PC-9 (cell line): ENCODE measurements around the gene COA3.

ENCODE experiments used
- CTCF ChIP-seq: fragments of 200-600 bp; sonication (generic); conservative IDR thresholded peaks from 2 replicates; pipeline ENCODE4 v1.6.1; 2017; ENCODE audit warnings: mixed run types, antibody characterized with exemption, mild to moderate bottlenecking, moderate library complexity
- EZH2 ChIP-seq: fragments of 200-600 bp; sonication (generic); IDR thresholded peaks from 2 replicates; pipeline ENCODE4 v1.8.0; 2017; ENCODE audit warnings: antibody characterized with exemption, low read depth

DNA sequence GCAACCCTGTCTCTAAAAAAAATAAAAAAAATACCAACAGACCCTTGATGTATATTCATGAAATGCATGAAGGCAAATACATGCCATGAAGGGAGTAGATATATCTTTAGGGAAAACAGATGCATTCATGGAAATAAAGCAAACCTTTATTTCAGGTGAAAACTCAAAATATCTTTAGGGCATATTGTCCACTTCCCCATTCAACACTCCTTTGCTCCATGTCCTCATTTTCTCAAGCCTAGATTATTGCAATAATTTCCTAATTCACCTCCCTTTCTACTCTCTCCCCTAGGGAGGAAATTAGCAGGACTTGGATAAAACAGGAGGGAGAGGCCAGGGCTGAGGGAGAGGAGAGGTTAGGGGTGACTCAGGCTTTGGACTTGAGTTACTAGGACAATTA, 31.0 kb downstream of the COA3 start:
- TF ChIP-seq CTCF (no peak), EZH2 (no peak)
